Stimulated activated naive CD8-positive, alpha-beta T cell treated with anti-CD3 and anti-CD28 coated beads, Interleukin-15, Interleukin-2, amounts not matched to agents 100 U/mL and 50 U/mL, for 24 hours (primary cell): ENCODE data around the gene ARHGAP11A.

ENCODE experiments used
- ATAC-seq: fragments of 150-1000 bp; cut with Tn5 transposase; one replicate; pipeline ENCODE4 v1.10.0; 2021
- DNase-seq: peaks from one replicate; pipeline ENCODE4 v3.0.0; 2021

Gene ARHGAP11A

DNA sequence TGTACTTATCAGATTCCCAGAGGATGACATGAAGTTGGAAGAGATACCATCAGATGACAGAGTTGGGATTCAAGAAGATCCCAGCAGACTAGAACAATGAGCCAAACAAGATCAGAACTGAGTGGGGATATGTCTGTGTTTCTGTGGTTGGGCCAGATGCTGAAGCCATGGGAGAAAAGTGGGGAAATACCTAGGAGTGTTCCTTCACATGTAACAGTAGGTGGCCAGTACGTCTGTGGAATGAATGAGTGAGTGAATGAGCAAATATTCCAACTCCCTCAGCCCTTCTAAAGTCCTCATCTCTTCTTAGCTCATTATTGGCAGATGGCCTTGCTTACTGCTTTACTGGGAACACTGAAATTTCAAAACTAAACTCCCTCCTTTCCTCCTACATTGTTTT lies 70.3 kb downstream of the ARHGAP11A start:
- no peak for DNase-seq
- no peak for ATAC-seq

DNA sequence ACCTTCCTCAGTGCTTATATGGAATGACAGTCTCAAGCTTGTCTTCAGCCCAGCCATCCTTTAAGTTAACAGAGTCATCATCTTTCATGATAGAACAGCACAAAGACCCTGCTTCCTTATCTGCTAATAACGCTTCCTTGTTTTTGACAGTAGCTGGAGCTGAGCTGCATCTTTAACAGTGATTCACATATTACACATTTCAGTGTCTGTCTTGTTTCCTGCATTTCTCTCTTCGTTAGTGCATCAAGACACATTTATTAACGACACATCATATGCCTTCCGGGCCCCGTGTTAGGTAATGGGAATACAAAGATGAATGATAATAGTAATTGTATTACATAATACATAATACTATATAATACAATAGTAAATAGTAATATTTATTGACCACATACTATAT lies 72.3 kb downstream of the ARHGAP11A start:
- no peak for ATAC-seq
- no peak for DNase-seq

GRCh38 chr15:32688151-32688639 lies 72.9 kb downstream of the ARHGAP11A start:
- DNase-seq (no peak), ATAC-seq (no peak)
